Spleen (tissue), 11 donors: Measurements from ENCODE around the gene PRPF40B. TPM values are rescaled to one million over a fixed set of nuclear protein-coding genes. Genes with fewer than 3 reads are reported as not detected.

ENCODE experiments used
- DNase-seq: peaks from one replicate; pipeline ENCODE4 v3.0.0-alpha.2; 2020
- H3K27ac ChIP-seq, 8 donors: fragments of 200-600 bp; sonication (generic) in 7 of 8; 1 replicate in 4 of 8; 2 replicates in 4 of 8; pipeline versions ENCODE4 v1.5.0 to v1.8.0; 2016 to 2021; ENCODE audit warnings: inconsistent platforms in 4 of 8, mild to moderate bottlenecking in 4 of 8, moderate library complexity in 1 of 8
- H3K27me3 ChIP-seq, 7 donors: fragments of 200-600 bp; sonication (generic) in 6 of 7; replicated peaks in 1 of 7; 1 replicate in 4 of 7; 2 replicates in 3 of 7; pipeline versions ENCODE4 v1.5.0 to v1.8.0; 2016 to 2021; ENCODE audit warnings: inconsistent platforms in 3 of 7, mild to moderate bottlenecking in 1 of 7
- H3K36me3 ChIP-seq, 6 donors: fragments of 200-600 bp; sonication (generic) in 5 of 6; 1 replicate in 4 of 6; 2 replicates in 2 of 6; pipeline versions ENCODE4 v1.5.0 to v1.8.0; 2016 to 2021; ENCODE audit warnings: inconsistent platforms in 2 of 6
- H3K4me1 ChIP-seq, 6 donors: fragments of 200-600 bp; sonication (generic) in 5 of 6; 1 replicate in 3 of 6; 2 replicates in 3 of 6; pipeline versions ENCODE4 v1.5.0 to v1.8.0; 2016 to 2021; ENCODE audit warnings: inconsistent platforms in 3 of 6
- H3K4me3 ChIP-seq, 8 donors: fragments of 200-600 bp; sonication (generic) in 7 of 8; 1 replicate in 4 of 8; 2 replicates in 4 of 8; pipeline versions ENCODE4 v1.5.0 to v1.8.0; 2016 to 2021; ENCODE audit warnings: inconsistent platforms in 4 of 8, mild to moderate bottlenecking in 4 of 8, moderate library complexity in 2 of 8
- H3K9me3 ChIP-seq, 8 donors: fragments of 200-600 bp; sonication (generic) in 7 of 8; 1 replicate in 4 of 8; 2 replicates in 4 of 8; pipeline versions ENCODE4 v1.5.0 to v1.8.0; 2016 to 2021; ENCODE audit warnings: inconsistent platforms in 4 of 8
- POLR2A ChIP-seq, 3 donors: fragments of 450-650 bp; IDR thresholded peaks; one replicate each; pipeline ENCODE4 v1.5.1; 2017; ENCODE audit warnings: antibody characterized with exemption in 3 of 3, mild to moderate bottlenecking in 1 of 3
- POLR2AphosphoS5 ChIP-seq, 3 donors: sonication (generic); formaldehyde crosslinking; IDR thresholded peaks; one replicate each; pipeline ENCODE4 v1.5.1; 2017; ENCODE audit warnings: antibody characterized with exemption in 3 of 3
- WGBS, 5 donors: extraction: QIAGEN DNeasy Blood & Tissue Kit in 3 of 5; methylation state at CpG; one replicate each; pipeline versions ENCODE4 v1.1.5 to v1.1.7; 2013 to 2018; 5-methylcytosine and 5-hydroxymethylcytosine counted together
- intact Hi-C: fragments of 100-400 bp; cut with DNase I; formaldehyde crosslinking; loops from one replicate; pipeline ENCODE4 v1.15.0; 2023; ENCODE audit warnings: low total_unique reads
- polyA plus RNA-seq, 3 donors: library from polyadenylated mRNA; stranded (reverse); fragments of 200-250 nt; gene quantifications; one replicate each; pipeline ENCODE4 v1.2.1, GENCODE V29; 2013
- total RNA-seq, 7 donors: library from RNA; depleted of rRNA in 3 of 7; stranded (reverse); fragments of >200 nt in 3 of 7; fragmentation: NEBNext Ultra II Directional in 4 of 7; extraction: Animal tissue kit (Norgen Biotek cat#: 25700) in 4 of 7; gene quantifications; one replicate each; pipeline versions ENCODE4 v1.1.0 to v1.2.1, GENCODE V29; 2016 to 2021
- TF ChIP-seq, protein P1 (sequence below), 11 experiments: fragments of 200-600 bp in 7 of 11; fragments of 450-650 bp in 4 of 11; sonication (generic) in 4 of 11; IDR thresholded peaks in 8 of 11; conservative IDR thresholded peaks in 3 of 11; 1 replicate in 7 of 11; 2 replicates in 4 of 11; pipeline versions ENCODE4 v1.4.0 to v1.8.0; 2016 to 2021; ENCODE audit warnings: antibody characterized with exemption in 11 of 11, inconsistent platforms in 4 of 11, mild to moderate bottlenecking in 1 of 11
- donor health status: healthy with polysubstance abuse.
- donor health status: DM: no; HTN: no; CAD: no; lungs with moderate emphysema.
- donor health status: DM: no; HTN: no; CAD: no.
- donor health status: Bipolar disorder and iron deficiency.
- donor health status: healthy.
- donor health status: DM: no; HTN: no; CAD: no.
- donor health status: DM: yes; HTN: yes; CAD: no.

PRPF40B gene
- total and polyA plus RNA-seq, 10 donors: 5.9 to 28.3 (median 19.0) TPM

DNA sequence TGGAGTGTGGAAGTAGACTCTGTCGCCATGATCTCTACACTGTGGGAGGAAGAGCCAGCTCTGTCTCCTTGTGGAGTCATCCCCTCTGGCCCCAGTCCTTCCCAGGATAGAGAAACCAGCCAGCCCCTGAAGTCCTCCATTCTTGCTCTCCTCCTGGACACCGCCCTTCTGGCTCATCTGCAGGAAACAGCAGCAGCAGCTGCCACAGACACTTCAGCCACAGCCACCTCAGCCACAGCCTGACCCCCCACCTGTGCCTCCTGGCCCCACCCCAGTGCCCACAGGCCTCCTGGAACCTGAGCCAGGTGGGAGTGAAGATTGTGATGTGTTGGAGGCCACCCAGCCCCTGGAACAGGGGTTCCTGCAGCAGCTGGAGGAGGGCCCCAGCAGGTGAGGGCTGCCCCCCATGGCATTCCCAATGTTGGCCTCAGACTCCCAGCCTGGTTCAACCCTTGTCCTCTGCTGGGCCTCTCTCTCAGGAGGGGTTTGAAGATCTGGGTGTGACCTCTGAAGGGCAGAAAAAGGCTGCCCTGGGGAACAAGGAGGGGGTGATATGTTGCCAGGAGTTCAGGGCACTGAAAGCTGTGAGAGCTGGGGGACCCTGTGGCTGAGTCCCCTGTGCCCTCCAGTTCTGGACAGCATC, 10.5 kb downstream of the PRPF40B start:
- no peaks in the 10 kb centered on the region for H3K9me3 ChIP-seq
- H3K27ac ChIP-seq: no peak overlapping the region
- no peak for DNase-seq
- no peaks in the 10 kb centered on the region for H3K27me3 ChIP-seq
- peaks cover 0 to 29% (median 4%) of the 10 kb centered on the region in 6 donors for H3K36me3 ChIP-seq
- TF ChIP-seq POLR2AphosphoS5 (IDR thresholded peaks at IDR 0.05) (peak in 1 of 3 donors; percentile 52), POLR2A (IDR thresholded peaks at IDR 0.05) (no peak)
- TF ChIP-seq, protein P1, sequence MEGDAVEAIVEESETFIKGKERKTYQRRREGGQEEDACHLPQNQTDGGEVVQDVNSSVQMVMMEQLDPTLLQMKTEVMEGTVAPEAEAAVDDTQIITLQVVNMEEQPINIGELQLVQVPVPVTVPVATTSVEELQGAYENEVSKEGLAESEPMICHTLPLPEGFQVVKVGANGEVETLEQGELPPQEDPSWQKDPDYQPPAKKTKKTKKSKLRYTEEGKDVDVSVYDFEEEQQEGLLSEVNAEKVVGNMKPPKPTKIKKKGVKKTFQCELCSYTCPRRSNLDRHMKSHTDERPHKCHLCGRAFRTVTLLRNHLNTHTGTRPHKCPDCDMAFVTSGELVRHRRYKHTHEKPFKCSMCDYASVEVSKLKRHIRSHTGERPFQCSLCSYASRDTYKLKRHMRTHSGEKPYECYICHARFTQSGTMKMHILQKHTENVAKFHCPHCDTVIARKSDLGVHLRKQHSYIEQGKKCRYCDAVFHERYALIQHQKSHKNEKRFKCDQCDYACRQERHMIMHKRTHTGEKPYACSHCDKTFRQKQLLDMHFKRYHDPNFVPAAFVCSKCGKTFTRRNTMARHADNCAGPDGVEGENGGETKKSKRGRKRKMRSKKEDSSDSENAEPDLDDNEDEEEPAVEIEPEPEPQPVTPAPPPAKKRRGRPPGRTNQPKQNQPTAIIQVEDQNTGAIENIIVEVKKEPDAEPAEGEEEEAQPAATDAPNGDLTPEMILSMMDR (IDR thresholded peaks at IDR 0.05 in 8 of 11, conservative IDR thresholded peaks at IDR 0.05 in 3 of 11): no peak
- H3K4me3 ChIP-seq: no peak overlapping the region
- peaks cover 8 to 22% (median 16%) of the 10 kb centered on the region in 6 donors for H3K4me1 ChIP-seq
- WGBS, 5 donors: 69 to 94% (median 87%) methylated on average over 2 of the region's 2 CpGs
- intact Hi-C loops: no loop called here

DNA sequence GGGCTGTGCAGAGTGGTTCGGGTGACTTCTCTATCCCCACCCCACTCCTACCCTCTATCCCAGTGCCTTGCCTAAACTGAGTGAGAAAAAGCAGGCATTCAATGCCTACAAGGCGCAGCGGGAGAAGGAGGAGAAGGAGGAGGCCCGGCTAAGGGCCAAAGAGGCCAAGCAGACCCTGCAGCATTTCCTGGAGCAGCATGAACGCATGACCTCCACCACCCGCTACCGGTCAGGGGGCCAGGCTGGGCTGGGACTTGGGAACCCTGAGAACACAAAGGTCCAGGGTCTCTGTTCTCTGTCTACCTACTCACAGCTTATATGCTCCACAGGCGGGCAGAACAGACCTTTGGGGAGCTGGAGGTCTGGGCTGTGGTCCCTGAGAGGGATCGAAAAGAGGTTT, 11.7 kb downstream of the PRPF40B start:
- DNase-seq: no peak
- no peak for TF ChIP-seq POLR2A (IDR thresholded peaks at IDR 0.05)
- TF ChIP-seq, protein P1 (IDR thresholded peaks at IDR 0.05 in 8 of 11, conservative IDR thresholded peaks at IDR 0.05 in 3 of 11): no peak
- no peak for TF ChIP-seq POLR2AphosphoS5 (IDR thresholded peaks at IDR 0.05)
- peaks cover 8 to 25% (median 16%) of the 10 kb centered on the region in 6 donors for H3K4me1 ChIP-seq
- H3K4me3 ChIP-seq: no peak overlapping the region
- peaks cover 0 to 29% (median 4%) of the 10 kb centered on the region in 6 donors for H3K36me3 ChIP-seq
- 81 to 89% (median 89%) methylated on average over 9 of the region's 9 CpGs for WGBS, 5 donors
- no peaks in the 10 kb centered on the region for H3K9me3 ChIP-seq
- intact Hi-C loops: no loop called here
- H3K27me3 ChIP-seq: no peaks in the 10 kb centered on the region
- no peak overlapping the region for H3K27ac ChIP-seq

DNA sequence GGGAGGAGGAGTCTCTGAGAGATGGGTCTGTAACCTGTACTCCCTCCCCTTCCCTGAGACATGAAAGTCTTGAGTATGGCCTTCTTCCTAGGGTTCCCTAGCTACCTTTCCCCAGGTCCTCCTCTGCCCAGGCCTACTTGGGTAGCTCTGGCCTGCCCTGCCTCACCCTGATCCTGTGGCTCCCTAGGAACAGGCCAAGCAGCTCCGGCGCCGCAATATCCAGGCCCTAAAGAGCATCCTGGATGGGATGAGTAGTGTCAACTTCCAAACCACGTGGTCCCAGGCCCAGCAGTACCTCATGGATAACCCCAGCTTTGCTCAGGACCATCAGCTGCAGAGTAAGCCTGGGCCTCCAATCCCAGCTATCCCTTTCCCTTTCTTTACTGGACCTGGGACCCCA, 12.3 kb downstream of the PRPF40B start:
- Histone ChIP-seq H3K27me3 (no peaks in the 10 kb centered on the region), H3K4me3 (no peak overlapping the region), H3K27ac (no peak overlapping the region), H3K4me1 (peaks cover 8 to 25% (median 16%) of the 10 kb centered on the region in 6 donors), H3K36me3 (peaks cover 0 to 29% (median 4%) of the 10 kb centered on the region in 6 donors), H3K9me3 (no peaks in the 10 kb centered on the region)
- WGBS, 5 donors: 90 to 96% (median 93%) methylated on average over 4 of the region's 4 CpGs
- no peak for DNase-seq
- no peak for TF ChIP-seq POLR2A (IDR thresholded peaks at IDR 0.05)
- TF ChIP-seq, protein P1 (IDR thresholded peaks at IDR 0.05 in 8 of 11, conservative IDR thresholded peaks at IDR 0.05 in 3 of 11): no peak
- TF ChIP-seq POLR2AphosphoS5 (IDR thresholded peaks at IDR 0.05): no peak
- intact Hi-C loops: no loop called here

DNA sequence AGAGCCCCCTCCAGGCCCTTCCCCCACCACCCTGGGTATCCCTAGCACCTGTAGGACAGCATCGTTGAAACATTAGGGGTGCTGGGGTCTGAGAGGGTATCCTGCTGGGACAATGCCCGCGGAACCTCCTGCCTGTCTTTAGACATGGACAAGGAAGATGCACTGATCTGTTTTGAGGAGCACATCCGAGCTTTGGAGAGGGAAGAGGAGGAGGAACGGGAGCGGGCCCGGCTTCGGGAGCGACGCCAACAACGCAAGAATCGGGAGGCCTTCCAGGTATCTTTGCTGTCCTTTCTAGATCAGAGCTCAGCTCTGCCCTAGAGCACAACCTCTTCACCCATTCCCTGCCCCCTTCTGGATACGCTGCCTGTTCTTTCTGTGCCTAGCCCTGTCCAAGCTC, 13.2 kb downstream of the PRPF40B start:
- no peaks in the 10 kb centered on the region for H3K27me3 ChIP-seq
- WGBS, 5 donors: 76 to 96% (median 82%) methylated on average over 13 of the region's 13 CpGs
- TF ChIP-seq POLR2AphosphoS5 (IDR thresholded peaks at IDR 0.05): peak in 2 of 3 donors; percentile 15 to 33
- TF ChIP-seq, protein P1 (IDR thresholded peaks at IDR 0.05 in 8 of 11, conservative IDR thresholded peaks at IDR 0.05 in 3 of 11): no peak
- DNase-seq: no peak
- intact Hi-C loops: no loop called here
- H3K36me3 ChIP-seq: peaks cover 0 to 33% (median 4%) of the 10 kb centered on the region in 6 donors
- no peak overlapping the region for H3K4me3 ChIP-seq
- H3K4me1 ChIP-seq: peaks cover 8 to 25% (median 16%) of the 10 kb centered on the region in 6 donors
- peak overlapping the region in 1 of 8 donors; percentile 66 for H3K27ac ChIP-seq
- no peaks in the 10 kb centered on the region for H3K9me3 ChIP-seq
